Gastroesophageal sphincter (tissue), 4 donors: ENCODE results near the gene SLC9A7. TPM values are rescaled to one million over a fixed set of nuclear protein-coding genes. Genes with fewer than 3 reads are reported as not detected.

Experiments
- ATAC-seq: fragments of 150-250 bp; one replicate; pipeline ENCODE4 v1.9.1; 2016; ENCODE audit warnings: mild to moderate bottlenecking, moderate library complexity
- H3K27ac ChIP-seq, 4 donors: fragments of 200-600 bp; sonication (generic) in 3 of 4; 1 replicate in 3 of 4; 2 replicates in 1 of 4; pipeline ENCODE4 v1.5.1; 2016 to 2019
- H3K27me3 ChIP-seq: fragments of 200-600 bp; sonication (generic); one replicate; pipeline ENCODE4 v1.5.1; 2019
- H3K36me3 ChIP-seq, 2 donors: fragments of 200-600 bp; sonication (generic); one replicate each; pipeline ENCODE4 v1.5.1; 2019; ENCODE audit warnings: control low read depth in 1 of 2
- H3K4me1 ChIP-seq, 3 donors: fragments of 200-600 bp; sonication (generic); 1 replicate in 2 of 3; 2 replicates in 1 of 3; pipeline ENCODE4 v1.5.1; 2016 to 2019; ENCODE audit warnings: control low read depth in 2 of 3
- H3K4me3 ChIP-seq, 2 donors: fragments of 200-600 bp; sonication (generic); one replicate each; pipeline ENCODE4 v1.5.1; 2019; ENCODE audit warnings: mild to moderate bottlenecking in 1 of 2, moderate library complexity in 1 of 2
- H3K9me3 ChIP-seq, 3 donors: fragments of 200-600 bp; sonication (generic); one replicate each; pipeline ENCODE4 v1.5.1; 2017 to 2019; ENCODE audit warnings: control low read depth in 2 of 3
- EP300 ChIP-seq: sonication (generic); formaldehyde crosslinking; IDR thresholded peaks from one replicate; pipeline ENCODE4 v1.6.1; 2017; ENCODE audit warnings: antibody characterized with exemption, mild to moderate bottlenecking
- POLR2A ChIP-seq, 2 donors: fragments of 450-650 bp; IDR thresholded peaks; one replicate each; pipeline ENCODE4 v1.6.1; 2017; ENCODE audit warnings: antibody characterized with exemption in 2 of 2, mild to moderate bottlenecking in 2 of 2, moderate library complexity in 1 of 2
- POLR2AphosphoS5 ChIP-seq: sonication (generic); formaldehyde crosslinking; IDR thresholded peaks from one replicate; pipeline ENCODE4 v1.6.1; 2017; ENCODE audit warnings: antibody characterized with exemption
- WGBS, 2 donors: methylation state at CpG; one replicate each; pipeline ENCODE4 v1.1.5; 2018; ENCODE audit warnings: low coverage in 1 of 2; 5-methylcytosine and 5-hydroxymethylcytosine counted together
- total RNA-seq, 4 donors: library from RNA; depleted of rRNA; stranded (reverse); fragments of >200 nt; gene quantifications; one replicate each; pipeline ENCODE4 v1.1.0, GENCODE V29; 2016
- TF ChIP-seq, protein P1 (sequence below), 4 experiments: fragments of 200-600 bp in 2 of 4; fragments of 450-650 bp in 2 of 4; sonication (generic) in 1 of 4; IDR thresholded peaks; one replicate each; pipeline ENCODE4 v1.5.1; 2017 to 2019; ENCODE audit warnings: antibody characterized with exemption in 4 of 4, mild to moderate bottlenecking in 2 of 4, moderate library complexity in 2 of 4

The SLC9A7 gene
- total RNA-seq, 4 donors from 2014 or later: 3.5 to 6.1 (median 4.2) TPM

DNA sequence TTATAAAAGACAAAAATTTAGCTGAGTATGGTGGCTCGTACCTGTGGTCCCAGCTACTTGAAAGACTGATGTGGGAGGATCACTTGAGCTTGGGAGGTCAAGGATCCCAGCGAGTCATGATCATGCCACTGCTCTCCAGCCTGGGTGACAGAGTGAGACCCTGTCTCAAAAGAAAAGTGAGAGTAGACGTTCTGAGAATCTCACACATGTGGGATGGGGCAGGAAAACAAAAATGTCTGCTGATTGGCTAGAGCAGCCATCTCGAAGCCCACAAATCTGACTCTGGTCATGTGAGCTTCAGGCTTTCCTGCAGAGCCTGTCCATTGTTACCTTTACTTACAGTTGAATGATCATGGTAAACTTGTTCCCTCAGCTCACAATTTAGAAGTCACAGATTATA is 23.1 kb upstream of the SLC9A7 start:
- no peaks in the 10 kb centered on the region for H3K9me3 ChIP-seq
- H3K4me3 ChIP-seq: no peak overlapping the region
- H3K27ac ChIP-seq: no peak overlapping the region
- no peak for TF ChIP-seq EP300
- no peak for TF ChIP-seq POLR2AphosphoS5
- no peak for TF ChIP-seq POLR2A (IDR thresholded peaks at IDR 0.05)
- TF ChIP-seq, protein P1, sequence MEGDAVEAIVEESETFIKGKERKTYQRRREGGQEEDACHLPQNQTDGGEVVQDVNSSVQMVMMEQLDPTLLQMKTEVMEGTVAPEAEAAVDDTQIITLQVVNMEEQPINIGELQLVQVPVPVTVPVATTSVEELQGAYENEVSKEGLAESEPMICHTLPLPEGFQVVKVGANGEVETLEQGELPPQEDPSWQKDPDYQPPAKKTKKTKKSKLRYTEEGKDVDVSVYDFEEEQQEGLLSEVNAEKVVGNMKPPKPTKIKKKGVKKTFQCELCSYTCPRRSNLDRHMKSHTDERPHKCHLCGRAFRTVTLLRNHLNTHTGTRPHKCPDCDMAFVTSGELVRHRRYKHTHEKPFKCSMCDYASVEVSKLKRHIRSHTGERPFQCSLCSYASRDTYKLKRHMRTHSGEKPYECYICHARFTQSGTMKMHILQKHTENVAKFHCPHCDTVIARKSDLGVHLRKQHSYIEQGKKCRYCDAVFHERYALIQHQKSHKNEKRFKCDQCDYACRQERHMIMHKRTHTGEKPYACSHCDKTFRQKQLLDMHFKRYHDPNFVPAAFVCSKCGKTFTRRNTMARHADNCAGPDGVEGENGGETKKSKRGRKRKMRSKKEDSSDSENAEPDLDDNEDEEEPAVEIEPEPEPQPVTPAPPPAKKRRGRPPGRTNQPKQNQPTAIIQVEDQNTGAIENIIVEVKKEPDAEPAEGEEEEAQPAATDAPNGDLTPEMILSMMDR (IDR thresholded peaks at IDR 0.05): no peak
- no peaks in the 10 kb centered on the region for H3K4me1 ChIP-seq
- no peak for ATAC-seq
- H3K36me3 ChIP-seq: no peaks in the 10 kb centered on the region
- WGBS, 2 donors: 61 to 79% methylated on average over 4 of the region's 4 CpGs
- no peaks in the 10 kb centered on the region for H3K27me3 ChIP-seq

DNA sequence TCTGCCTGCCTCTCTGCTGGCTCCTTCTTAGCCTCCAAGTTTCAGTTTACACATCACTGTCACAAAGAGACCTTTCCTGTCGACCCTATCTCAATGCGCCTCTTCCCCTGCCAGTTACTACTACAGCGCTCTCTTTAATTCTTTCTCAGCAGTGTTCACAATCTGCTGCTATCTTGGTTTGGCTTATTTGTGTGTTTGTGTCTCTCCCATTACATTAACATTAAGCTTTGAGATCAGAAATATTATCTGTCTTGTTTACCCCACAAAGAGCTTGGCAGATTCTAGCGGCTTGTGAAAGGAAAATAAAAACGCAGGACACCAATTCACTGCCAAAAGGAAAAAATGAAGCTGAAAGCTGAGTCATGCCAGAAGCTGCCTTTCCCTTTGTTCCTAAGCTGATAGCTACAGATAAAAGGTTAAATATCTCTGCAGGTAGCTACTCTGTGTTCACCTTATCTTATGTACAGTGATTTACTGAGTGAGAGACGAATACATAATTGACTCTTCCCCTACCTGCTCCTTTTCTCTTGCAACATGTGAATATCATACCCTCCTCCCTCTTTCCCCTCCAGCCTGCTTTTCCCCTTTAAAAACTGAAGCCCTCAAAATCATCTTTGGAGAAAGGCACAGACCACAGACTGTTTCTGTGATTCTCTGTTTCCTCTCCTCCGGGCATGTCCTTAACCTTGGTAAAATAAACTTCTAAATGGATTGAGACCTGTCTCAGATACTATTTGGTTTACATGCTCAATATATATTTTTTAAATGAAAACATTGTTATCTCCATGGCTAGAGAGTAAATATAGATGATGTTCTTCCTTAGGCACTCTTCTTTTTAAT is 19.3 kb upstream of the SLC9A7 start:
- no peak overlapping the region for H3K4me3 ChIP-seq
- TF ChIP-seq, protein P1 (IDR thresholded peaks at IDR 0.05): no peak
- TF ChIP-seq EP300 (no peak), POLR2AphosphoS5 (no peak)
- no peak overlapping the region for H3K27ac ChIP-seq
- no peak for ATAC-seq
- no peaks in the 10 kb centered on the region for H3K36me3 ChIP-seq
- H3K4me1 ChIP-seq: no peaks in the 10 kb centered on the region
- 13 to 37% methylated on average over 7 of the region's 7 CpGs for WGBS, 2 donors
- no peaks in the 10 kb centered on the region for H3K9me3 ChIP-seq
- no peaks in the 10 kb centered on the region for H3K27me3 ChIP-seq

DNA sequence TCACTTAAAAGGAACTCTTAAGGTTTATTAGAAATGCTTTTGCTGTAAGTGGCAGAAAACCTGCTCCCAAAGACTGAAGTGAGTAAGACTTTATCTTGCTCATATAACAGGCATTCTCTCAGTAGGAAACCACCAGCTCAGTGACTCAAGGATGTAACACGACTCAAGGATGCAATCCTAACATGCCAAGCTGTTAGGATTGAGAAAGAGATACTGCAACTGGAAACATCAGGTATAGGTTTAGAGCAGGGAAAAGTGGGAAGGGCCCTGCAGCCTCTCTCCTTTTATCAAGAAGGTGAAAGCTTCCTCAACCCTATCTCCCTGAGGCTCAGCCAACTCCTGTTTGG is 11.9 kb upstream of the SLC9A7 start:
- no peak overlapping the region for H3K4me3 ChIP-seq
- H3K27me3 ChIP-seq: no peaks in the 10 kb centered on the region
- no peak for ATAC-seq
- TF ChIP-seq POLR2AphosphoS5: no peak
- TF ChIP-seq POLR2A (IDR thresholded peaks at IDR 0.05): no peak
- no peak for TF ChIP-seq EP300
- TF ChIP-seq, protein P1 (IDR thresholded peaks at IDR 0.05): no peak
- no peak overlapping the region for H3K27ac ChIP-seq
- H3K36me3 ChIP-seq: no peaks in the 10 kb centered on the region
- no peaks in the 10 kb centered on the region for H3K9me3 ChIP-seq
- WGBS, 2 donors: 17% methylated on average over 1 of the region's 1 CpG; no CpG with 5 or more reads in 1 of the 2 donors
- no peaks in the 10 kb centered on the region for H3K4me1 ChIP-seq

DNA sequence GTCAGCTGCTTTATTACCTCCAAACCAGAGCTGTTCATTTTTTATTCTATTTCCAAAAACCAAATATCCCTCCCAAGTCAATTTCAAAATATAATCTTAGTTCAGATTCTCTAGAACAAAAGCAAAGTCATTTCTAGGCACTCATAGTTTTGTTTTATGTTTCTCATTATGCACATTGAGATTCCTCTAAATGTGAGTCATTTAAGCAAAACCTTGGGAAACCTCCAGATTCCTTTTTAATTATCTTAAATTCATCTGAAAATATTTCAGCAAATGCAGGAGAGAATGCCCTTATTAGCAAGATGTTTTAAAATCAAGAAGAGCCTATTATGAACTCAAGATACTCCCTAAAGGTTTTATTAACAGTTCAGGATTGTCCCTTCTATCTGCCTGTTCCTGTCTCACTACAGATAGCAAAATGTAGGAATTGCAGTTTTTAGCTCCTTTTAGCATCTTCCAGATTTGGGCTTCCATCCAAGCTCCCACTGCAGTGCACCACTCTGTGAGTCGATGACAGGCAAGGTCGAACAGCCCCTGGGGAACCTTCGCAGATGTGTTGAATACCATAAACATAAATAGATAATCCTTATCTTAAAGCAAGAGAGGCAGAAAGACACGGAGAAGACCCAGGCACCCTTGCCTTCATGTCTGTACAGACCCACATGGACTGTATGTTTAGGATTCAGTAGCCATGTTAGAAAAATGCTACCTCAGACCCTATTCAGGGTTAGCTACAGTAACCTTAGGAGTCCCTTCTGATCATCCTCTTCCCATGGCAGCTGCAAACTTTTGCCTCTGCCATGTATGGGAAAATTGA is 11.3 kb upstream of the SLC9A7 start:
- H3K27me3 ChIP-seq: no peaks in the 10 kb centered on the region
- ATAC-seq: no peak
- no peaks in the 10 kb centered on the region for H3K4me1 ChIP-seq
- H3K4me3 ChIP-seq: no peak overlapping the region
- H3K36me3 ChIP-seq: no peaks in the 10 kb centered on the region
- no peaks in the 10 kb centered on the region for H3K9me3 ChIP-seq
- no CpG with 5 or more reads among the region's 4 CpGs for WGBS, 2 donors
- no peak overlapping the region for H3K27ac ChIP-seq
- TF ChIP-seq, protein P1 (IDR thresholded peaks at IDR 0.05): no peak
- no peak for TF ChIP-seq POLR2AphosphoS5
- no peak for TF ChIP-seq EP300
- TF ChIP-seq POLR2A (IDR thresholded peaks at IDR 0.05): no peak
